Vagina (tissue), 2 donors: ENCODE data around the gene FCN3.

ENCODE experiments used
- POLR2A ChIP-seq, 2 donors: fragments of 450-650 bp; IDR thresholded peaks; one replicate each; pipeline ENCODE4 v1.6.1; 2017; ENCODE audit warnings: antibody characterized with exemption in 2 of 2, mild to moderate bottlenecking in 2 of 2, moderate library complexity in 2 of 2
- TF ChIP-seq, protein P1 (sequence below), 3 experiments: fragments of 450-650 bp in 2 of 3; fragments of 200-600 bp in 1 of 3; sonication (generic) in 1 of 3; IDR thresholded peaks; one replicate each; pipeline ENCODE4 v1.5.1; 2017 to 2019; ENCODE audit warnings: antibody characterized with exemption in 3 of 3, mild to moderate bottlenecking in 2 of 3, moderate library complexity in 2 of 3

- TF ChIP-seq, protein P1, sequence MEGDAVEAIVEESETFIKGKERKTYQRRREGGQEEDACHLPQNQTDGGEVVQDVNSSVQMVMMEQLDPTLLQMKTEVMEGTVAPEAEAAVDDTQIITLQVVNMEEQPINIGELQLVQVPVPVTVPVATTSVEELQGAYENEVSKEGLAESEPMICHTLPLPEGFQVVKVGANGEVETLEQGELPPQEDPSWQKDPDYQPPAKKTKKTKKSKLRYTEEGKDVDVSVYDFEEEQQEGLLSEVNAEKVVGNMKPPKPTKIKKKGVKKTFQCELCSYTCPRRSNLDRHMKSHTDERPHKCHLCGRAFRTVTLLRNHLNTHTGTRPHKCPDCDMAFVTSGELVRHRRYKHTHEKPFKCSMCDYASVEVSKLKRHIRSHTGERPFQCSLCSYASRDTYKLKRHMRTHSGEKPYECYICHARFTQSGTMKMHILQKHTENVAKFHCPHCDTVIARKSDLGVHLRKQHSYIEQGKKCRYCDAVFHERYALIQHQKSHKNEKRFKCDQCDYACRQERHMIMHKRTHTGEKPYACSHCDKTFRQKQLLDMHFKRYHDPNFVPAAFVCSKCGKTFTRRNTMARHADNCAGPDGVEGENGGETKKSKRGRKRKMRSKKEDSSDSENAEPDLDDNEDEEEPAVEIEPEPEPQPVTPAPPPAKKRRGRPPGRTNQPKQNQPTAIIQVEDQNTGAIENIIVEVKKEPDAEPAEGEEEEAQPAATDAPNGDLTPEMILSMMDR (IDR thresholded peaks at IDR 0.05), result no peak
- no peak for TF ChIP-seq POLR2A (IDR thresholded peaks at IDR 0.05)
Observed at GRCh38 chr1:27325286-27325685, 49.3 kb downstream of the FCN3 start.
